K562 (cell line): Measurements from ENCODE around the gene MYBPC3. TPM values are rescaled to one million over a fixed set of nuclear protein-coding genes. Genes with fewer than 3 reads are reported as not detected.
A peak's percentile ranks its signal among the peaks of the same experiment; 100 is the strongest.

Experiments used
- FUS ChIP-seq: fragments of 200-400 bp; formaldehyde crosslinking; optimal IDR thresholded peaks from 2 replicates; pipeline ENCODE3; 2017; ENCODE audit warnings: low read depth, low read length
- GTF2A2 ChIP-seq: IDR thresholded peaks from 2 replicates; pipeline ENCODE4 v1.6.1; 2016; ENCODE audit warnings: mild to moderate bottlenecking, missing genetic modification characterization, missing compliant biosample characterization
- HCFC1 ChIP-seq: IDR thresholded peaks from 2 replicates; pipeline ENCODE4 v1.6.1; 2012; ENCODE audit warnings: low read depth, low read length, improper control_type of control experiment
- NBN ChIP-seq: fragments of 450-650 bp; IDR thresholded peaks from 2 replicates; pipeline ENCODE4 v1.6.1; 2016; ENCODE audit warnings: low read depth, mild to moderate bottlenecking
- PHB2 ChIP-seq: fragments of 450-650 bp; IDR thresholded peaks from 2 replicates; pipeline ENCODE4 v1.6.1; 2017; ENCODE audit warnings: low read depth
- RAD51 ChIP-seq: fragments of 450-650 bp; IDR thresholded peaks from 2 replicates; pipeline ENCODE4 v1.7.1; 2016; ENCODE audit warnings: low read depth, mild to moderate bottlenecking, borderline replicate concordance
- RBM25 ChIP-seq: fragments of 200-400 bp; formaldehyde crosslinking; IDR thresholded peaks from 2 replicates; pipeline ENCODE4 v1.6.1; 2018; ENCODE audit warnings: low read length, low read depth, moderate library complexity; ENCODE audit not compliant: severe bottlenecking
- SIN3A ChIP-seq, 2 experiments: fragments of 150-350 bp in 1 of 2; IDR thresholded peaks; 2 replicates each; pipeline ENCODE4 v1.6.1; 2011 to 2016; ENCODE audit warnings: borderline replicate concordance in 2 of 2, low read depth in 2 of 2, low read length in 2 of 2, mild to moderate bottlenecking in 2 of 2, moderate library complexity in 2 of 2; ENCODE audit not compliant: control insufficient read depth in 1 of 2
- SMAD2 ChIP-seq: fragments of 150-350 bp; IDR thresholded peaks from 2 replicates; pipeline ENCODE4 v1.6.1; 2014; ENCODE audit warnings: low read depth, mild to moderate bottlenecking, low read length
- TGIF2 ChIP-seq: sonication (generic); formaldehyde crosslinking; IDR thresholded peaks from 2 replicates; pipeline ENCODE4 v1.8.1; 2022; ENCODE audit warnings: mild to moderate bottlenecking, missing genetic modification reagents, moderate library complexity
- ZNF12 ChIP-seq: sonication (generic); formaldehyde crosslinking; IDR thresholded peaks from 2 replicates; pipeline ENCODE4 v1.4.0; 2020; ENCODE audit warnings: mild to moderate bottlenecking, missing genetic modification reagents
- ZNF354B ChIP-seq: fragments of 250-450 bp; sonication (Bioruptor Pico); IDR thresholded peaks from 2 replicates; pipeline ENCODE4 v1.4.0; 2020
- polyA plus RNA-seq, 8 experiments: library from polyadenylated mRNA; depleted of rRNA in 4 of 8; stranded (reverse) in 5 of 8; unstranded in 3 of 8; fragments of >200 nt; fragmentation: Nextera tagmentation in 2 of 8; fragmentation: Illumina TruSeq in 1 of 8; extraction: Ambion mirVana in 2 of 8; extraction: Trizol in 1 of 8; gene quantifications; 2 replicates each; pipeline versions ENCODE4 v1.2.1 to v1.2.3, GENCODE V29; 2011 to 2014; ENCODE audit warnings: inconsistent platforms in 1 of 8, missing spikeins in 1 of 8
- total RNA-seq, 7 experiments: library from RNA; depleted of rRNA in 6 of 7; stranded (reverse); fragments of >200 nt in 6 of 7; fragmentation: Illumina TruSeq in 2 of 7; extraction: Trizol in 2 of 7; gene quantifications; 2 replicates each; pipeline versions ENCODE4 v1.2.1 to v1.2.3, GENCODE V29; 2011 to 2021; ENCODE audit warnings: low replicate concordance in 1 of 7
- TF ChIP-seq, protein P1 (sequence below): fragments of 450-650 bp; IDR thresholded peaks from 2 replicates; pipeline ENCODE4 v1.6.1; 2016; ENCODE audit warnings: low read depth
- TF ChIP-seq, protein P2 (sequence below): fragments of 250-450 bp; sonication (Bioruptor Pico); IDR thresholded peaks from 2 replicates; pipeline ENCODE4 v1.8.0; 2021; ENCODE audit warnings: moderate library complexity, mild to moderate bottlenecking, inconsistent platforms
- TF ChIP-seq, protein P3 (sequence below): conservative IDR thresholded peaks from 2 replicates; pipeline ENCODE4 v1.6.1; 2011; ENCODE audit warnings: low read depth, mild to moderate bottlenecking, low read length; ENCODE audit not compliant: control insufficient read depth

MYBPC3 gene
- total and polyA plus RNA-seq, 9 of the 15 experiments (the other 6 are each of a cell fraction or from before 2014, with no cell fraction given) = 0.01 TPM; not detected in 8

GRCh38 chr11:47355283-47356128, 3.0 kb upstream of the MYBPC3 start (continued):
- TF ChIP-seq, protein P1, sequence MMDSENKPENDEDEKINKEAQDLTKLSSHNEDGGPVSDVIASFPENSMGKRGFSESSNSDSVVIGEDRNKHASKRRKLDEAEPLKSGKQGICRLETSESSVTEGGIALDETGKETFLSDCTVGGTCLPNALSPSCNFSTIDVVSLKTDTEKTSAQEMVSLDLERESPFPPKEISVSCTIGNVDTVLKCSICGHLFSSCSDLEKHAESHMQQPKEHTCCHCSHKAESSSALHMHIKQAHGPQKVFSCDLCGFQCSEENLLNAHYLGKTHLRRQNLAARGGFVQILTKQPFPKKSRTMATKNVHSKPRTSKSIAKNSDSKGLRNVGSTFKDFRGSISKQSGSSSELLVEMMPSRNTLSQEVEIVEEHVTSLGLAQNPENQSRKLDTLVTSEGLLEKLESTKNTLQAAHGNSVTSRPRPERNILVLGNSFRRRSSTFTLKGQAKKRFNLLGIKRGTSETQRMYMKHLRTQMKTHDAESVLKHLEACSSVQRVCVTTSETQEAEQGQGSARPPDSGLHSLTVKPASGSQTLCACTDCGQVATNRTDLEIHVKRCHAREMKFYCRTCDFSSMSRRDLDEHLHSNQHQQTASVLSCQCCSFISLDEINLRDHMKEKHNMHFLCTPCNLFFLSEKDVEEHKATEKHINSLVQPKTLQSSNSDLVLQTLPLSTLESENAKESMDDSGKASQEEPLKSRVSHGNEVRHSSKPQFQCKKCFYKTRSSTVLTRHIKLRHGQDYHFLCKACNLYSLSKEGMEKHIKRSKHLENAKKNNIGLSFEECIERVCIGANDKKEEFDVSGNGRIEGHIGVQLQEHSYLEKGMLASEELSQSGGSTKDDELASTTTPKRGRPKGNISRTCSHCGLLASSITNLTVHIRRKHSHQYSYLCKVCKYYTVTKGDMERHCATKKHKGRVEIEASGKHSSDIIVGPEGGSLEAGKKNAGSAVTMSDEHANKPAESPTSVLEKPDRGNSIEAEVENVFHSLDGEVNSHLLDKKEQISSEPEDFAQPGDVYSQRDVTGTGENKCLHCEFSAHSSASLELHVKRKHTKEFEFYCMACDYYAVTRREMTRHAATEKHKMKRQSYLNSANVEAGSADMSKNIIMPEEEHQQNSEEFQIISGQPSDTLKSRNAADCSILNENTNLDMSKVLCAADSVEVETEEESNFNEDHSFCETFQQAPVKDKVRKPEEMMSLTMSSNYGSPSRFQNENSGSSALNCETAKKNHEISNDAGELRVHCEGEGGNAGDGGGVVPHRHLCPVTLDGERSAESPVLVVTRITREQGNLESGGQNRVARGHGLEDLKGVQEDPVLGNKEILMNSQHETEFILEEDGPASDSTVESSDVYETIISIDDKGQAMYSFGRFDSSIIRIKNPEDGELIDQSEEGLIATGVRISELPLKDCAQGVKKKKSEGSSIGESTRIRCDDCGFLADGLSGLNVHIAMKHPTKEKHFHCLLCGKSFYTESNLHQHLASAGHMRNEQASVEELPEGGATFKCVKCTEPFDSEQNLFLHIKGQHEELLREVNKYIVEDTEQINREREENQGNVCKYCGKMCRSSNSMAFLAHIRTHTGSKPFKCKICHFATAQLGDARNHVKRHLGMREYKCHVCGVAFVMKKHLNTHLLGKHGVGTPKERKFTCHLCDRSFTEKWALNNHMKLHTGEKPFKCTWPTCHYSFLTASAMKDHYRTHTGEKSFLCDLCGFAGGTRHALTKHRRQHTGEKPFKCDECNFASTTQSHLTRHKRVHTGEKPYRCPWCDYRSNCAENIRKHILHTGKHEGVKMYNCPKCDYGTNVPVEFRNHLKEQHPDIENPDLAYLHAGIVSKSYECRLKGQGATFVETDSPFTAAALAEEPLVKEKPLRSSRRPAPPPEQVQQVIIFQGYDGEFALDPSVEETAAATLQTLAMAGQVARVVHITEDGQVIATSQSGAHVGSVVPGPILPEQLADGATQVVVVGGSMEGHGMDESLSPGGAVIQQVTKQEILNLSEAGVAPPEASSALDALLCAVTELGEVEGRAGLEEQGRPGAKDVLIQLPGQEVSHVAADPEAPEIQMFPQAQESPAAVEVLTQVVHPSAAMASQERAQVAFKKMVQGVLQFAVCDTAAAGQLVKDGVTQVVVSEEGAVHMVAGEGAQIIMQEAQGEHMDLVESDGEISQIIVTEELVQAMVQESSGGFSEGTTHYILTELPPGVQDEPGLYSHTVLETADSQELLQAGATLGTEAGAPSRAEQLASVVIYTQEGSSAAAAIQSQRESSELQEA = peak; percentile 89
- TF ChIP-seq, protein P2, sequence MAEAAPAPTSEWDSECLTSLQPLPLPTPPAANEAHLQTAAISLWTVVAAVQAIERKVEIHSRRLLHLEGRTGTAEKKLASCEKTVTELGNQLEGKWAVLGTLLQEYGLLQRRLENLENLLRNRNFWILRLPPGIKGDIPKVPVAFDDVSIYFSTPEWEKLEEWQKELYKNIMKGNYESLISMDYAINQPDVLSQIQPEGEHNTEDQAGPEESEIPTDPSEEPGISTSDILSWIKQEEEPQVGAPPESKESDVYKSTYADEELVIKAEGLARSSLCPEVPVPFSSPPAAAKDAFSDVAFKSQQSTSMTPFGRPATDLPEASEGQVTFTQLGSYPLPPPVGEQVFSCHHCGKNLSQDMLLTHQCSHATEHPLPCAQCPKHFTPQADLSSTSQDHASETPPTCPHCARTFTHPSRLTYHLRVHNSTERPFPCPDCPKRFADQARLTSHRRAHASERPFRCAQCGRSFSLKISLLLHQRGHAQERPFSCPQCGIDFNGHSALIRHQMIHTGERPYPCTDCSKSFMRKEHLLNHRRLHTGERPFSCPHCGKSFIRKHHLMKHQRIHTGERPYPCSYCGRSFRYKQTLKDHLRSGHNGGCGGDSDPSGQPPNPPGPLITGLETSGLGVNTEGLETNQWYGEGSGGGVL (CRISPR knock-in tag) = no peak
- TF ChIP-seq HCFC1 = peak; percentile 62
- TF ChIP-seq RAD51 = no peak
- TF ChIP-seq NBN = no peak
- no peak for TF ChIP-seq ZNF12 (CRISPR knock-in tag)
- TF ChIP-seq PHB2 = no peak
- no peak for TF ChIP-seq SIN3A (IDR thresholded peaks at IDR 0.05; ENCODE audit: borderline replicate concordance in 2 of 2, control insufficient read depth in 1 of 2, low read depth in 2 of 2, low read length in 2 of 2)
- TF ChIP-seq ZNF354B = no peak
- no peak for TF ChIP-seq TGIF2 (CRISPR knock-in tag)
- no peak for TF ChIP-seq SMAD2
- TF ChIP-seq GTF2A2 (tag) = no peak
- TF ChIP-seq, protein P3, sequence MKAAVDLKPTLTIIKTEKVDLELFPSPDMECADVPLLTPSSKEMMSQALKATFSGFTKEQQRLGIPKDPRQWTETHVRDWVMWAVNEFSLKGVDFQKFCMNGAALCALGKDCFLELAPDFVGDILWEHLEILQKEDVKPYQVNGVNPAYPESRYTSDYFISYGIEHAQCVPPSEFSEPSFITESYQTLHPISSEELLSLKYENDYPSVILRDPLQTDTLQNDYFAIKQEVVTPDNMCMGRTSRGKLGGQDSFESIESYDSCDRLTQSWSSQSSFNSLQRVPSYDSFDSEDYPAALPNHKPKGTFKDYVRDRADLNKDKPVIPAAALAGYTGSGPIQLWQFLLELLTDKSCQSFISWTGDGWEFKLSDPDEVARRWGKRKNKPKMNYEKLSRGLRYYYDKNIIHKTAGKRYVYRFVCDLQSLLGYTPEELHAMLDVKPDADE = no peak
- no peak for TF ChIP-seq RBM25
- TF ChIP-seq FUS = no peak
